OCI-LY3 (cell line): ENCODE measurements around the gene AKAP6.

Source experiments
- EZH2phosphoT487 ChIP-seq: fragments of 200-600 bp; shearing (Covaris generic); IDR thresholded peaks from 2 replicates; pipeline ENCODE4 v1.6.1; 2018; ENCODE audit warnings: antibody characterized with exemption, mixed run types, low read depth
- TF ChIP-seq, protein P1 (sequence below): fragments of 200-600, 300-600 bp; sonication (generic); IDR thresholded peaks from 2 replicates; pipeline ENCODE4 v1.5.1; 2014; ENCODE audit warnings: antibody characterized with exemption, low read length, low read depth

DNA sequence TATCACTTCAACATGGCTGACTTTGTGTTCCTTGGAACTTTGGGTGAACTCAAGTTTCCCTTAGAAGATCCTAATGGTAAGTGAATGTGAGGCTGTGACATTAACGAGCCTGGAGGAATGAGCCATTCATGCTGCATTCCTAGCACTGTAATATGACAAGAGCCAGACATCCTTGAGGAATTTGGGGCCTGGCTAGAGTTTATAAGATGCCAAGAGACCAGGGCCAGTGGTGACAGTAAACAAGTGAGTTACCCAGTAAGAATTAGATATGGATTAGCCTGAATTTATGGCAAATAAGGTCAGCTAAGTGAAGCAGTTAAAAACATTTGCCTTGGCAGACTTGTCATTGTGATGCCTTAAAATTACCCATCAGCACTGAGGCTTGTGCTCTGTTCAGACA, 232.4 kb downstream of the AKAP6 start:
- TF ChIP-seq, protein P1, sequence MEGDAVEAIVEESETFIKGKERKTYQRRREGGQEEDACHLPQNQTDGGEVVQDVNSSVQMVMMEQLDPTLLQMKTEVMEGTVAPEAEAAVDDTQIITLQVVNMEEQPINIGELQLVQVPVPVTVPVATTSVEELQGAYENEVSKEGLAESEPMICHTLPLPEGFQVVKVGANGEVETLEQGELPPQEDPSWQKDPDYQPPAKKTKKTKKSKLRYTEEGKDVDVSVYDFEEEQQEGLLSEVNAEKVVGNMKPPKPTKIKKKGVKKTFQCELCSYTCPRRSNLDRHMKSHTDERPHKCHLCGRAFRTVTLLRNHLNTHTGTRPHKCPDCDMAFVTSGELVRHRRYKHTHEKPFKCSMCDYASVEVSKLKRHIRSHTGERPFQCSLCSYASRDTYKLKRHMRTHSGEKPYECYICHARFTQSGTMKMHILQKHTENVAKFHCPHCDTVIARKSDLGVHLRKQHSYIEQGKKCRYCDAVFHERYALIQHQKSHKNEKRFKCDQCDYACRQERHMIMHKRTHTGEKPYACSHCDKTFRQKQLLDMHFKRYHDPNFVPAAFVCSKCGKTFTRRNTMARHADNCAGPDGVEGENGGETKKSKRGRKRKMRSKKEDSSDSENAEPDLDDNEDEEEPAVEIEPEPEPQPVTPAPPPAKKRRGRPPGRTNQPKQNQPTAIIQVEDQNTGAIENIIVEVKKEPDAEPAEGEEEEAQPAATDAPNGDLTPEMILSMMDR: no peak
- TF ChIP-seq EZH2phosphoT487: no peak
